ENCODE measurements around the gene ERN1.
"Not testable (repeated sequence)": the region's sequence is repeated elsewhere in the genome, so short reads cannot be mapped to it uniquely, and the experiment has no call there.

The ERN1 gene

GRCh38 chr17:64022611-64023063, 107.3 kb downstream of the ERN1 start:
- no peak for DNase-seq

GRCh38 chr17:64020056-64020766, 109.7 kb downstream of the ERN1 start, which contains the start of gene ICAM2:
TSS of gene ICAM2 (minus strand) at chr17:64020633. CDS start at chr17:64006691, 13,942 bp downstream.
- no peak for DNase-seq

DNA sequence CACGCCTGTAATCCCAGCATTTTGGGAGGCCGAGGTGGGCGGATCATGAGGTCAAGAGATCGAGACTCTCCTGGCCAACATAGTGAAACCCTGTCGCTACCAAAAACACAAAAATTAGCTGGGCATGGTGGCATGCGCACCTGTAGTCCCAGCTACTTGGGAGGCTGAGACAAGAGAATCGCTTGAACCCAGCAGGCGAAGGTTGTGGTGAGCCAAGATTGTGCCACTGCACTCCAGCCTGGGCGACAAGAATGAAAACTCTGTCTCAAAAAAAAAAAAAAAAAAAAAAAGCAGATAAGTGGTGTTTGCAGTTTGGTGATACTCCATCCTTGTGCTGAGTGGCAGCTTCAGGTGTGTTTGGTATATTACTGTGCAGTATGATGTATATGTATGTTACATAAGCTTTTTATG, 110.4 kb downstream of the ERN1 start:
- not testable (repeated sequence) for DNase-seq

- DNase-seq, result no peak
These were observed 112.5 kb downstream of the ERN1 start for GRCh38 chr17:64017381-64017980.

DNA sequence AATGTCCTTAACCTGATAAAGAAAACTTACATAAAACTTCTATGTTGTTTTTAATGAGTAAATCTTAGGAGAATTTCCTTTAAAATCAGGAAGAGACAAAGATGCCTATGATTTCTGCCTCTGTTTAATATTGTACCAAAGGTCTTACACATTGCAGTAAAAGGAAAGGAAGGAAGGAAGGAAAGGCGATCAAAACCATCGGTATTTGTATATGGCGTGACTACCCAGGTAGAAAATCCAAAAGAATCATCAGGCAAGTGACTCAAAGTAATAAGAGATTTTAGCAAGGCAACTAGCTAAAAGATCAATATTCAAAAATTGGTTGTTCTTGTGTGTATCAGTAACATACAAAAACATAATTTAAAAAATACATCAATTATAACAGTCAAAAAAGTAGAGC, 113.0 kb downstream of the ERN1 start:
- no peak for DNase-seq

- no peak for DNase-seq
These were observed 113.6 kb downstream of the ERN1 start for GRCh38 chr17:64016231-64016784.

- no peak for DNase-seq
These were observed 114.5 kb downstream of the ERN1 start for GRCh38 chr17:64015447-64015846.

GRCh38 chr17:64009571-64010402, 120.2 kb downstream of the ERN1 start:
- DNase-seq, result no peak

GRCh38 chr17:64008830-64009229, 121.1 kb downstream of the ERN1 start:
- DNase-seq, result no peak

- DNase-seq, result no peak
These were observed 121.6 kb downstream of the ERN1 start for GRCh38 chr17:64008346-64008745.

GRCh38 chr17:64007838-64008282, 122.1 kb downstream of the ERN1 start:
- no peak for DNase-seq

DNA sequence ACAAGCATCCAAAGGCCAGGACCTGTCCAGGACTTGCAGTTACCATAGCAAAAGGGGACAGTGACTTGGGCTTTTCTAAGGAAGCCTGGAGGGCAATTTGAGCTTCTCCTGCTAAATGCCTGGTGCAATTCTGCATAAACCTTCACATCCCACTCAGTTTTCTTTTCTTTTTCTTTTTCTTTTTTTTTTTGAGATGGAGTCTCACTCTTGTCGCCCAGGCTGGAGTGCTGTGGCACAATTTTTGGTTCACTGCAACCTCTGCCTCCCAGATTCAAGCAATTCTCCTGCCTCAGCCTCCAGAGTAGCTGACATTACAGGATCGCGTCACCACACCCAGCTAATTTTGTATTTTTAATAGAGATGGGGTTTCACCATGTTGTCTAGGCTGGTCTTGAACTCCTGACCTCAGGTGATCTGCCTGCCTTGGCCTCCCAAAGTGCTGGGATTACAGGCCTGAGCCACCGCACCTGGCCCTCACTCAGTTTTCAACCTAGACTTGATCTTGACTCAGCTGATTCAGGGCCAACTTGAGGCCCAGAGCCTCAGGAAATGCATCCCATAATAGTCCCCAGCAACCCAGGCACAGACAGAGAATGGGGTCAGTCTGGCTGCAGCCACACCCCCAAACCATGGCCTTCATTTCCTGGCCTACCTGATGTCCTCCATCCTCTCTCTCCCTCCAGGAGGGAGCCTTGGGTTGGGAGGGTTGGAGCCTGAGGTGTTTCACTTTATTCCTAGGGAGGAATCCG, 122.7 kb downstream of the ERN1 start:
- not testable (repeated sequence) for DNase-seq

- no peak for DNase-seq
These were observed 123.4 kb downstream of the ERN1 start for GRCh38 chr17:64006361-64007088.

- no peak for DNase-seq
These were observed 124.2 kb downstream of the ERN1 start for GRCh38 chr17:64005734-64006167.

- DNase-seq, result no peak
These were observed 124.8 kb downstream of the ERN1 start for GRCh38 chr17:64004903-64005733.

GRCh38 chr17:64004218-64004770, 125.7 kb downstream of the ERN1 start:
- DNase-seq, result no peak

DNA sequence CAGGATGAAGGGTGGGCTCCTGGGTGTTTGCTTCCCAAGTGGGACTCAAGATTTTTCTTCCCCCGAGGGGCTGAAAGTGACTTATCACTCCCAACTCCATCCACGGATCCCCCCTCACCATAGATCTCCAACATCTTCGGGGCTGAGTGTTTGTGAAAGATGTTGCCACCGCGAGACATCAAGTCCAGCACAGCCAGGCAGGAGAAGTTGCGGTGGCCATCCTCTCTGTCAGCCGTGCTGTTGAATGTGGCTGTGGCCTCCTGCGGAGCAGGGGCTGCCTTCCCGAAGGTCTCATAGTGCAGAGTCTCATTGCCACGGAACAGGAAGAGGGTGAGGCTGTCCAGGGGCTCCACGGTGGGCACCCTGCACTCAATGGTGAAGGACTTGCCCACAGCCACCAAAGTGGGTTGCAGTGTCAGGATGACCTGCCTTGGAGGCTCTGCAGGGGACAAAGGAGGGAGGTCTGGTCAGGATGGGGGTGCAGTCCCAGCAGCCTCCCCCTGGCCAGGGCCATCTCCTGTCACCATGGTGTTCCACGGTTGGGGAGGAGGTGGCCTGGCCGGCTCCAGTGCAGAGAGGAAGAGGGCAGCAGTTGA, 126.3 kb downstream of the ERN1 start:
- DNase-seq, result no peak

DNA sequence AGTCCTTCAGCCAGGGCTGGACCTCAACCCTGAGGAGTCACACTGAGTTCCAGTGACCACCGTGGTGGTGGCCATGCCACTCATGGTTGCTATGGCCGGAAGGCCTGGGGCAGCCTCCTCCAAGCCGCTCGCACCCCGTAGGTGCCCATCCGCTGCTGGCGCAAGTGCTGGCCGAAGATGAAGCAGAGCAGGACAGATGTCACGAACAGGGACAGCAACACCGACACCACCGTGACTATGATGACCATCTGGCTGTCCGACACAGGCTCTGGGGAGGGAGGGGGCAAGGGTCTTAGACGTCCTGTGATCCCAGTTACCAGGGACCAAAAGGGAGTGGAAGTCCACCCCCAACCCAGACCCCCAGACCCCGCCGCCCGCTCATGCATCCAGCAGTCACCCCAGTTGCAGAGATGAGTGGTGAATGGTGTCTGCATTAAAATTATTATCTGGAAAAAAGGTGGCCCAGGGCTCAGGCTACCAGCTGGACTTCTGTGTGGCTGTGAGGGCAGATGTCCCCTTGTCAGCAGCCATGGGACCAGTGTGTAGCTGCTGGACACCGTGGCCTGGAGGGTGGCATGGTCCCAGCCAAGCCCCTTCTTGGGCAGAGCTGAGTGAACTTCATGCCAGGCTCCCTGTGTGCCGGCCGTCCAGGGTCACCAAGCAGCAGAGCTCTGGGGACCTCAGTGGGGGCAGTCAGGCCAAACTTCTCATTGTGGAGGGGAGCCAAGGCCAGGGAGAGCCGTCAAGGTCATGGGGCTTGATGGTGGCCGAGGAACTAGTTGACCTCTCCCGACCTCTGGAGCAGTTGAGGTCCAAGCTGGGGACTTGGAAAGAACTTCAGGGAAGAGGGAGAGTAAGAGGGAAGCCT, 127.1 kb downstream of the ERN1 start:
- DNase-seq, result no peak

Measured in NCI-H526 treated with DMSO at 0.1 percent for 48 hours (cell line).